Endodermal cell (in vitro differentiated cells): ENCODE measurements around the gene YARS1. TPM values are rescaled to one million over a fixed set of nuclear protein-coding genes. Genes with fewer than 3 reads are reported as not detected.

Experiments used
- DNase-seq: peaks from one replicate; pipeline ENCODE4 v3.0.0-alpha.2; 2017
- H3K27ac ChIP-seq: 2 replicates; pipeline ENCODE4 v1.5.1; 2013; ENCODE audit warnings: mild to moderate bottlenecking, low read depth, low read length, moderate library complexity
- H3K27me3 ChIP-seq: 2 replicates; pipeline ENCODE4 v1.6.1; 2013; ENCODE audit warnings: mild to moderate bottlenecking, low read length, moderate library complexity; ENCODE audit not compliant: insufficient read depth, control insufficient read depth, poor library complexity, severe bottlenecking
- H3K36me3 ChIP-seq: 2 replicates; pipeline ENCODE4 v1.7.0; 2013; ENCODE audit warnings: mild to moderate bottlenecking, low read length, moderate library complexity; ENCODE audit not compliant: control insufficient read depth, insufficient read depth
- H3K4me1 ChIP-seq: one replicate; pipeline ENCODE4 v1.7.0; 2013; ENCODE audit warnings: low read length; ENCODE audit not compliant: control insufficient read depth, insufficient read depth
- H3K4me3 ChIP-seq: 2 replicates; pipeline ENCODE4 v1.5.1; 2013; ENCODE audit warnings: mild to moderate bottlenecking, low read length, moderate library complexity
- H3K9ac ChIP-seq: 2 replicates; pipeline ENCODE4 v1.6.1; 2013; ENCODE audit warnings: mild to moderate bottlenecking, low read length, moderate library complexity; ENCODE audit not compliant: poor library complexity, severe bottlenecking; ENCODE audit errors: extremely low read depth
- H3K9me3 ChIP-seq: 2 replicates; pipeline ENCODE4 v1.6.1; 2013; ENCODE audit warnings: mild to moderate bottlenecking, low read length, moderate library complexity; ENCODE audit not compliant: control insufficient read depth
- H3K27ac Mint-ChIP-seq: 2 replicates; pipeline ENCODE4 v1.8.0; 2020; ENCODE audit warnings: mixed read lengths
- H3K27me3 Mint-ChIP-seq: 2 replicates; pipeline ENCODE4 v1.8.0; 2021; ENCODE audit warnings: mild to moderate bottlenecking, mixed read lengths; ENCODE audit not compliant: insufficient read depth
- H3K36me3 Mint-ChIP-seq: 2 replicates; pipeline ENCODE4 v1.8.0; 2020; ENCODE audit warnings: low read depth, mixed read lengths
- H3K4me1 Mint-ChIP-seq: 2 replicates; pipeline ENCODE4 v1.8.0; 2020; ENCODE audit warnings: mixed read lengths
- H3K4me3 Mint-ChIP-seq: 2 replicates; pipeline ENCODE4 v1.8.0; 2020; ENCODE audit warnings: mild to moderate bottlenecking, moderate library complexity, mixed read lengths
- H3K9me3 Mint-ChIP-seq: 2 replicates; pipeline ENCODE4 v1.8.0; 2020; ENCODE audit warnings: mild to moderate bottlenecking, mixed read lengths
- WGBS, 2 experiments: methylation state at CpG; one replicate each; pipeline versions ENCODE4 v1.1.5 to v1.1.7; 2013; ENCODE audit warnings: missing lambda C conversion rate in 2 of 2, mixed read lengths in 1 of 2; ENCODE audit not compliant: insufficient coverage in 1 of 2, insufficient read length in 1 of 2; 5-methylcytosine and 5-hydroxymethylcytosine counted together
- total RNA-seq, 2 donors: library from RNA; stranded (reverse); fragmentation: NEBNext Ultra II Directional in 1 of 2; extraction: Animal tissue kit (Norgen Biotek cat#: 25700) in 1 of 2; gene quantifications; 2 replicates in 1 of 2; 3 replicates in 1 of 2; pipeline ENCODE4 v1.2.1, GENCODE V29; 2021
- TF ChIP-seq, protein P1 (sequence below): fragments of 200-600 bp; sonication (generic); conservative IDR thresholded peaks from 2 replicates; pipeline ENCODE4 v1.5.0; 2021; ENCODE audit warnings: antibody characterized with exemption, mild to moderate bottlenecking

Gene YARS1
- total RNA-seq, 2 donors from 2014 or later, result 141 to 154 TPM

DNA sequence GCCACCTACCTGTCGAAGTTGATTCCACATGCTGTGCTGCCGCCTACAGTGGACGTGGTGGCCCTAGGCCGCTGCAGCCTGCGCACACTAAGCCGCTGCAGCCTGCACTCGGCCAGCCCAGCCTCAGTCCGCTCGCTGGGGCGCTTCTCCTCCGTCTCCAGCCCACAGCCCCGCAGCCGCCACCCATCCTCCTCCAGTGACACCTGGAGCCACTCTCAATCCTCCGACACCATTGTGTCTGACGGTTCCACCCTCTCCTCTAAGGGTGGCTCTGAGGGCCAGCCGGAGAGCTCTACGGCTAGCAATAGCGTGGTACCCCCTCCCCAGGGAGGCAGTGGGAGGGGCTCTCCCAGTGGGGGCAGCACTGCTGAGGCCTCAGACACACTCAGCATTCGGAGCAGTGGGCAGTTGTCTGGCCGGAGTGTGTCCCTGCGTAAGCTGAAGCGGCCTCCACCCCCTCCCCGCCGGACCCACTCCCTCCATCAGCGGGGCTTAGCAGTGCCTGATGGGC is 46.9 kb downstream of the YARS1 start:
- TF ChIP-seq, protein P1, sequence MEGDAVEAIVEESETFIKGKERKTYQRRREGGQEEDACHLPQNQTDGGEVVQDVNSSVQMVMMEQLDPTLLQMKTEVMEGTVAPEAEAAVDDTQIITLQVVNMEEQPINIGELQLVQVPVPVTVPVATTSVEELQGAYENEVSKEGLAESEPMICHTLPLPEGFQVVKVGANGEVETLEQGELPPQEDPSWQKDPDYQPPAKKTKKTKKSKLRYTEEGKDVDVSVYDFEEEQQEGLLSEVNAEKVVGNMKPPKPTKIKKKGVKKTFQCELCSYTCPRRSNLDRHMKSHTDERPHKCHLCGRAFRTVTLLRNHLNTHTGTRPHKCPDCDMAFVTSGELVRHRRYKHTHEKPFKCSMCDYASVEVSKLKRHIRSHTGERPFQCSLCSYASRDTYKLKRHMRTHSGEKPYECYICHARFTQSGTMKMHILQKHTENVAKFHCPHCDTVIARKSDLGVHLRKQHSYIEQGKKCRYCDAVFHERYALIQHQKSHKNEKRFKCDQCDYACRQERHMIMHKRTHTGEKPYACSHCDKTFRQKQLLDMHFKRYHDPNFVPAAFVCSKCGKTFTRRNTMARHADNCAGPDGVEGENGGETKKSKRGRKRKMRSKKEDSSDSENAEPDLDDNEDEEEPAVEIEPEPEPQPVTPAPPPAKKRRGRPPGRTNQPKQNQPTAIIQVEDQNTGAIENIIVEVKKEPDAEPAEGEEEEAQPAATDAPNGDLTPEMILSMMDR, result peak; percentile 25
- Mint-ChIP-seq H3K27me3 (no peaks in the 10 kb centered on the region), H3K27ac (peak overlapping the region; percentile 44), H3K4me3 (no peak overlapping the region), H3K4me1 (peaks cover 40% of the 10 kb centered on the region), H3K9me3 (no peaks in the 10 kb centered on the region), H3K36me3 (peaks cover 37% of the 10 kb centered on the region)
- Histone ChIP-seq H3K36me3 (peaks cover 51% of the 10 kb centered on the region), H3K4me1 (peaks cover 32% of the 10 kb centered on the region), H3K27me3 (no peaks in the 10 kb centered on the region), H3K9me3 (no peaks in the 10 kb centered on the region), H3K27ac (peak overlapping the region; percentile 38), H3K9ac (no peak overlapping the region), H3K4me3 (no peak overlapping the region)
- WGBS, 2 experiments, result 92 to 93% methylated on average over 16 to 25 of the region's 25 CpGs
- DNase-seq, result no peak

DNA sequence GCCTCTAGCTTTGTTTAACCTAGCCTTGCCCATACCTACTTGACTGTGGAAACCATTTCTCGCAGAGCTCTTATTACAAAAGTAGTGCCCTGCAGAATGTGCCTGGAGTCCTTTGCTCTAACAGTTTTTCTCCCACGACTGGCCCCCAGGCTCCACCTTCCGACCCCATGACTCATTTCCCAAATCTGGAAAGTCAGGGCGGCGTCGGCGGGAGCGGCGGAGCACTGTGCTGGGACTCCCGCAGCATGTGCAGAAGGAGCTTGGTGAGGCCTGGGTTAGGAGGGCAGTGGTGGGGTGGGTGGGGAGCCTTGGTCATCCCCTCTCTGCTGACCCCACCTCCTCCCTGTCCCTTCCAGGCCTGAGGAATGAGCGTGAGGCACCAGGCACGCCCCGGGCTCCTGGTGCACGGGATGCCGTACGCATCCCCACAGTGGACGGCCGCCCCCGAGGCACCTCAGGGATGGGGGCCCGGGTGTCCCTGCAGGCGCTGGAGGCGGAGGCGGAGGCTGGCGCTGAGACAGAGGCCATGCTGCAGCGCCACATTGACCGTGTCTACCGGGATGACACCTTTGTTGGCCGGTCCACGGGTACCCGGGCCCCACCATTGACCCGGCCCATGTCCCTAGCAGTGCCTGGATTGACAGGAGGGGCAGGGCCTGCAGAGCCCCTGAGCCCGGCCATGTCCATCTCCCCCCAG is 47.5 kb downstream of the YARS1 start:
- no peak overlapping the region for H3K4me3 ChIP-seq
- peaks cover 32% of the 10 kb centered on the region for H3K4me1 ChIP-seq
- Mint-ChIP-seq H3K9me3 (no peaks in the 10 kb centered on the region), H3K27ac (no peak overlapping the region), H3K4me3 (no peak overlapping the region), H3K36me3 (peaks cover 34% of the 10 kb centered on the region), H3K27me3 (no peaks in the 10 kb centered on the region), H3K4me1 (peaks cover 44% of the 10 kb centered on the region)
- no peak overlapping the region for H3K9ac ChIP-seq
- H3K9me3 ChIP-seq, result no peaks in the 10 kb centered on the region
- no peak for DNase-seq
- H3K27me3 ChIP-seq, result no peaks in the 10 kb centered on the region
- TF ChIP-seq, protein P1, result no peak
- 94 to 96% methylated on average over 10 to 32 of the region's 32 CpGs for WGBS, 2 experiments
- H3K27ac ChIP-seq, result no peak overlapping the region
- peaks cover 50% of the 10 kb centered on the region for H3K36me3 ChIP-seq

DNA sequence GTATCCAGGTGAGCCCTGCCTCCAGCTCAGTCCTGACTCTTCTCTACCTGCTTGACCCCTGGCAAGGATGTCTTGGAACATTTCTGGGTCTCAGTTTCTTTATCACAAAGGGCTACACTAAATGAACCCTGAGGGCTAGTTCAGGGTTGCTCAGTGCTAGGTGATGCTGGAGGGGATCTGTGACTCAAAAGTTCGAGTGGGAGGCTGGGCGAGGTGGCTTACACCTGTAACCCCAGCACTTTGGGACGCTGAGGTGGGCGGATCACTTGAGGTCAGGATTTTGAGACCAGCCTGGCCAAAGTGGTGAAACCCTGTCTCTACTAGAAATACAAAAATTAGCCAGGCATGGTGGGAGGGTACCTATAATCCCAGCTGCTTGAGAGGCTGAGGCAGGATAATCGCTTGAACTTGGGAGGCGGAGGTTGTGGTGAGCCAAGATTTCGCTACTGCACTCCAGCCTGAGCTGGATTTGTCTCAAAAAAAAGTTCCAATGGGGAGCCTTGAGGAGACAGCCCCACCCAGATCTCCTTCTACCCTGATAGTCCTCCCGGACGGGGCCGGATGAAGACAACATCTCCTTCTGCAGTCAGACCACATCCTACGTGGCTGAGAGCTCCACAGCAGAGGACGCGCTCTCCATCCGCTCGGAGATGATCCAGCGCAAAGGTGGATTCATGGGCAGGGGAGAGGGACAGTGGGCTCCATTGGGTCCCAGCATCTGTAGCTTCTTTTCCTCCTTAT is 48.9 kb downstream of the YARS1 start:
- Mint-ChIP-seq H3K4me1 (peaks cover 38% of the 10 kb centered on the region), H3K36me3 (peaks cover 32% of the 10 kb centered on the region)

More for the DNA sequence above, 48.9 kb downstream of the YARS1 start:
- 88 to 91% methylated on average over 8 to 16 of the region's 16 CpGs for WGBS, 2 experiments
- TF ChIP-seq, protein P1, result no peak
- H3K9ac ChIP-seq, result no peak overlapping the region
- H3K9me3 ChIP-seq, result no peaks in the 10 kb centered on the region
- Mint-ChIP-seq H3K27me3 (no peaks in the 10 kb centered on the region), H3K27ac (no peak overlapping the region), H3K9me3 (no peaks in the 10 kb centered on the region), H3K4me3 (no peak overlapping the region)
- H3K4me3 ChIP-seq, result no peak overlapping the region
- peaks cover 28% of the 10 kb centered on the region for H3K4me1 ChIP-seq
- H3K27me3 ChIP-seq, result no peaks in the 10 kb centered on the region
- no peak for DNase-seq
- peaks cover 42% of the 10 kb centered on the region for H3K36me3 ChIP-seq
- H3K27ac ChIP-seq, result no peak overlapping the region
